NCI-H1092 (cell line): ENCODE measurements around the gene SEMA5B.

Source experiments
- DNase-seq: peaks from one replicate; lab custom pipeline; 2025; lab: John Stamatoyannopoulos, UW

The SEMA5B gene

GRCh38 chr3:122924056-122924455 lies 103.5 kb downstream of the SEMA5B start:
- DNase-seq: no peak

DNA sequence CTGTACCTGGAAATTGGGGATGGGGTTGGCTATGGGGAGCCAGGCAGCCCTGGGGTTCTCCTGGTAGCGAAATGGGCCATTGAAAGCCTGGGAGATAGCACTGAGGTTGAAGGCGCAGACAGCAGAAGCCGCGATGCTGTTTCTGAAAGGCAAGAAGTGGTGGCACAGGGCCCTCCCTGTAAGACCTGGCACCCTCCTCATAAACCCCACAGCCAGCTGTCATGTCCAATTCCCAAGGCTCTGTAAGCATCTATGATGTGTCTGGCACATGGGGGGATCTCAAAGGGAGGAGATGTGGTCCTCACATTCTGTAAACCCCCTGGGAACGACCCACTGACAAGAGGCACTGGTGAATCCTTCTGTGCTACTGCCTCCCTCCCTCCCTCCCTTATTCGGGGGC lies 104.0 kb downstream of the SEMA5B start:
- no peak for DNase-seq

- no peak for DNase-seq
Measured at GRCh38 chr3:122921791-122922651, 105.5 kb downstream of the SEMA5B start.

- DNase-seq: no peak
Measured at GRCh38 chr3:122920986-122921385, 106.6 kb downstream of the SEMA5B start.

DNA sequence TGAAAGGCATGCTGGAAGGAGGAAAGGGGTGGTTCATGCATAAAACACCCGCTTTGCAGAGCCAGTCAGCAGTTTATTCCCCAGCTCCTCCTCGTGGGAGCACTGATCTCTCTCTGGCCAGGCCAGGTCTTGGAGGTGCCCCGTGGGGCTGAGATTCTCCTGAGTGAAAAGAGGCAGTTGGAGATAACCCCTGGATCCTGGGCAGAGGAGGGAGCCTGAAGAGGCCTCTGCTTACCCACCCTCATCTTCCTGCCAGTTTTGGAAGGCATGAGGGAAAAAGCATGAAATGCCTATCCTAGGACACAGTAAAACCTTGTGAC lies 108.3 kb downstream of the SEMA5B start:
- no peak for DNase-seq

DNA sequence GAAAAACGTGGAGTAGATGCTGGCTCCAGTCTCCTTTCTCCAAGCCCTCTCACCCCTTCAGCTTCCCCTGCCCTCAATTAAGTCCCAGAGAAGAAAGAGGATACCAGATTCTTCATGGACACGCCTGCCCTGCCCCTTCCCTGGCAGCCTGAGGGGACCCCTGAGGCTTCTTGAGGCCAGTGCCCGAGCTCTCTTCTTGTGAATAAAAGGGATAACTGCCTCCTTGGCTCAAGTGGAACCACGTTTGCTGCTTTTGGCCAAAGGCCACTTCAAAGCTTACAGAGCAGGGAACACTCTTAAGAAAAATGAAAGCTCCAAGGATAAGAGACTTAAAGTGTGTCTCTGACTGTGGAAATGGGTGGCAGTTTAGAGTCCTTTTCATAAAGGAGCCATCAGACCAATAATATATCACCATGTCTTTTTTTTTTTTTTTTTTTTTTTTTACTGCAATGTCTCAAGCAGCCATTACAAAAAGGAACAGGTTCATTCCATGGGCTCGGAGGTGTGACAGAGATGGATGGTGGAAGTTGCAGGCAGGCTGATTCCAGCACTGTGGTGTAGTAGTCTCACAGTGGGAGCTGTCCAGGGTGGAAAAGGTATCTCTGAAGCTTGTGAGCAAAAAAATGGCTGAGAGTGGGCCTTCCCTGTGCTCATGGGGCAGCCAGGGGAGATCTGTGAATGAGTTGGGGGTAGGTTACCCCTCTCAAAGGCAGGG lies 108.8 kb downstream of the SEMA5B start:
- DNase-seq: no peak

GRCh38 chr3:122917412-122917811 lies 110.2 kb downstream of the SEMA5B start:
- no peak for DNase-seq

- DNase-seq: no peak
Measured at GRCh38 chr3:122916580-122916979, 111.0 kb downstream of the SEMA5B start.

GRCh38 chr3:122916084-122916483 lies 111.5 kb downstream of the SEMA5B start:
- DNase-seq: no peak

- no peak for DNase-seq
Measured at GRCh38 chr3:122915300-122916055, 112.1 kb downstream of the SEMA5B start.

DNA sequence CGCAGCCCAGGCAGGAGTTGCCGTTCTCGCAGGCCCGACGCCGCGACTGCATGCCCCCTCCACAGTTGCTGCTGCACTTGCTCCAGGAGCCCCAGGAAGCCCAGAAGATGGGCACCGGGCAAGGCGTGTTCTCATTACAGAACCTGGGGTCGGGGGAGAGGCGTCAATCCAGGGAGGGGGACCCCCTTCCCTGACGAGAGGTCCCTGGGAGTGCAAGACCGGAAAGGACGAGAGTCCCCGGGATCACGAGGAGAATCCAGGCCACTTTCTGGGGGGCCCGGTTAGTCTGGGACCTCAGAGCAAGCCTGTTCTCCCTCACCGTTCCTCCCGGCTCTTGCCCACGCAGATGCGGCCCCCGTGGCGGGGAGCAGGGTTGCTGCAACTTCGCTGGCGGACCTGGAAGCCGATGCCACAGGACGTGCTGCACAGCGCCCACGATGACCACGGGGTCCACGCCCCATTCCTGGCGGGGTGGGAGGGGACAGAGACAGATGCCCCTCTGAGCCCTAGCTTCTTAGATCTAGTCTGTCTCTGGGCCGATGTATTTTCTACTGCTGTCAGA lies 113.9 kb downstream of the SEMA5B start:
- no peak for DNase-seq

GRCh38 chr3:122912772-122913538 lies 114.6 kb downstream of the SEMA5B start:
- DNase-seq: no peak

DNA sequence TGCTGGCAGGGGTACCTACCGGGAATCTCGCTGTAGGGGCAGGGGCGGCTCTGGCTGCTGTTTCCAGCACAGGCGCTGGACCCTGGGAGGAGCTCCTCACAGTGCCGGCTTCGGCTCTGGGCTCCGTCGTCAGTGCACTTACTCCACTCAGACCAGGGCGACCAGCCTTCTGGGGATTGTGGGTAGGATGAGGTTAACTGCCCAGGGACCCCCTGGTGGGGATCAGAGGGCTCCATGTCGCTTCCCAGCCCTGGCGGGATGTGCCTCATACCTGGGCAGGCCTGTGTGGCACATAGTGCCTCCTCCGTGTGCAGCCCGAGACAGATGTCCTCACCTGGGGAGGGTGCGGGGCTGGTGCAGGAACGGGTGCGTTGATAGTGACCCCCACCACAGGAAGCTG lies 115.7 kb downstream of the SEMA5B start:
- no peak for DNase-seq

- DNase-seq: no peak
Measured at GRCh38 chr3:122908251-122908650, 119.3 kb downstream of the SEMA5B start.

GRCh38 chr3:122907471-122907870 lies 120.1 kb downstream of the SEMA5B start:
- no peak for DNase-seq

GRCh38 chr3:122903171-122903570 lies 124.4 kb downstream of the SEMA5B start:
- no peak for DNase-seq

DNA sequence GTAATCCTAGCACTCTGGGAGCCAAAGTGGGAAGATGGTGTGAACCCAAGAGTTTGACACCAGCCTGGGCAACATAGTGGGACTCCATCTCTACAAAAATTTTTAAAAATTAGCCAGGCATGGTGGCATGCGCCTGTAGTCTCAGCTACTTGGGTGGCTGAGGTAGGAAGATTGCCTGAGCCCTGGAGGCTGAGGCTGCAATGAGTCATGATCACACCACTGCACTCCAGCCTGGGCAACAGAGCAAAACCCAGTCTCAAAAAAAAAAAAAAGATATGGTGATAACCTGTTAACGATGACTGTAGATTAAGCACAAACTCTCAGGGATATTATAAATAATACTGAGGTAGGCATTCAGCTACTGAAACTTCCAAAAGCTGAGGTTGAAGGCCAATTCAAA lies 125.2 kb downstream of the SEMA5B start:
- no peak for DNase-seq

DNA sequence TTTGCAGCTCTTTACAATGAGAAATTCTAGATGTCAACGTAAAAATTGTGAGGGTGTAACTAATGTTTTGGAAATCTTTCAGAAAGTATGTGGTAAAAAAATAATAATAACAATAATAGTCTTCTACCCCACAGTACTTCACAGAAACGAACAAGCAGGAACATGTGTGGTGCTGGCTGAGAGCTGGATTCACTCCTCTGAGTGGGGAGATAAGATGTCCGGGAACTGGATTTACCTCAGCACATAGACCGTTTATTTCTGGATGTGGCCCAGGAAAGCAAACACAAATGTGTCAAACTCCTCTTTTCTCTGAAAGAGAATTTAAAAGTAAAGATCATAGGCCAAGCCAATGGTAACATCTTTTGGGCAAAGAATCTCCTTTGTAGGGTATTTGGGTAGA lies 129.3 kb downstream of the SEMA5B start:
- DNase-seq: no peak

DNA sequence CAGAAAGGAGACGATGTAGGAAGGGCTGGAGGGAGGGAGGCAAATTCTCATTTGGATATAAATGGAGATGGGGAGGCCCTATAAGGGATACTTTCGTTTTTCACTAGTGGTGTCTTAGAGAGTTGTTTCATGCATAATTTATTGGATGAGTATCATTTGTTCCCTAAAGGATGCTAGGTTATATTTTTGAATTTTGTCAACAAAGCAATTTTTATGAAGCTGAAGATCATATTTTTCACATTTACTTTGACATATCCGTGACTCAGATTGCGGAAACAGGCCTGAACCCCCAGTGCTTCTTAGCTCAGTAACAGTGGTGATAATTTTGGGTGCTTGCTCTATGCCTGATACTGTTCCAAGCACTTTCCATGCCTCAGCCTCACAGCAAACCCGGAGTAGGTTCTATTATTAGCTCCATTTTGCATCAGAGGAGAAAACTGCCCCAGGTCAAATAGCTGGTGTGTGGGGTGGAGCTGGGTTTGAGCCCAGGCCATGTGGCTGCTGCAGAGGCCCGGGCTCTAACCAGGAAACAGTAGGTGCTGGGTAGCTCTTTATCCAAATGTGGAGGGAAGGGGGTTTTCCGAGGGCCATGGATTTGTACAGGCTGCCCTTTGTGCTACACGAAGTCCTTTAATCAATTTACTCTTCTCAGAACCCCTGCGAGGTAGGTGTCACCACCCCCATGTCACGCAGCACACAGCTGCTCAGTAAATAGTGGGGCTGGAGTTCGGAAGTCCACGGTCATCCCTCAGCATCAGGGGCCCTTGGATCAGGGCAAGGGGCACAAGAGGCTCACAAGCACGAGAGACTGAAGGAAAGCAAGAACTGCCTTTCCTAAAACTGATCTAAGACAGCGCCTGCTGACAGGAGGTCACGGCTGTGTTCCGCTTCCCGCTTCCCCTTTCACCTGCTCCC lies 133.6 kb downstream of the SEMA5B start:
- DNase-seq: no peak

DNA sequence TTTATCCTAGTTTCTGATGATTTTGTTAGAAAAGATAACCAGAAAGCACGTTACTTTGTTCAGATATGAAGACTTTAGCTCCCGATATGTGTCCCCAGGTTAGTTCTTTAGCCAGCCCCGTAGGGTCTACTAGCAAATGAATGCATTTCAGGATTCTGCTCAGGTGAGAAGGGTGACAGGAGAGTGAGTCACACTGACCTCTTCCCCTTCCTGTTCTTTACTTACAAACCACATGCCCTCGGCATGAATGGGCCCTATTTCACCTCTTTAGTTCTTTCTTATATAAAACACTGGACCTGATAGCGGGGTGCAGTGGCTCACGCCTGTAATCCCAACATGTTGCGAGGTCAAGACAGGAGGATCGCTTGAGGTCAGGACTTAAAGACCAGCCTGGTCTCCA lies 134.3 kb downstream of the SEMA5B start:
- no peak for DNase-seq
